ENCODE results near the gene TTC4.

TTC4 gene

GRCh38 chr1:54721719-54722118 is 6.1 kb downstream of the TTC4 start:
- peaks cover 11% of the 10 kb centered on the region; the same call in 1 of the 2 replicates for H3K36me3 ChIP-seq (ENCODE audit: control insufficient read depth, insufficient read depth, low read length)
- no peak for DNase-seq (ENCODE audit: low read depth, low spot score)
- no peaks in the 10 kb centered on the region for H3K4me1 ChIP-seq (ENCODE audit: control insufficient read depth, insufficient read depth, low read length)
- H3K27me3 ChIP-seq (ENCODE audit: control insufficient read depth, insufficient read depth, low read length), result no peaks in the 10 kb centered on the region
- H3K9me3 ChIP-seq (ENCODE audit: control insufficient read depth, insufficient read depth, low read length), result no peaks in the 10 kb centered on the region
- no peak overlapping the region for H3K27ac ChIP-seq (ENCODE audit: low read length)
- H3K4me3 ChIP-seq (ENCODE audit: low read length), result no peak overlapping the region

GRCh38 chr1:54723985-54724384 is 8.3 kb downstream of the TTC4 start:
- Histone ChIP-seq H3K36me3 (ENCODE audit: control insufficient read depth, insufficient read depth, low read length) (peaks cover 14% of the 10 kb centered on the region; the same call in 1 of the 2 replicates), H3K9me3 (ENCODE audit: control insufficient read depth, insufficient read depth, low read length) (no peaks in the 10 kb centered on the region), H3K27me3 (ENCODE audit: control insufficient read depth, insufficient read depth, low read length) (no peaks in the 10 kb centered on the region), H3K27ac (ENCODE audit: low read length) (no peak overlapping the region), H3K4me1 (ENCODE audit: control insufficient read depth, insufficient read depth, low read length) (no peaks in the 10 kb centered on the region), H3K4me3 (ENCODE audit: low read length) (no peak overlapping the region)
- DNase-seq (ENCODE audit: low read depth, low spot score), result no peak

- no peaks in the 10 kb centered on the region for H3K4me1 ChIP-seq (ENCODE audit: control insufficient read depth, insufficient read depth, low read length)
- no peak overlapping the region for H3K4me3 ChIP-seq (ENCODE audit: low read length)
- H3K9me3 ChIP-seq (ENCODE audit: control insufficient read depth, insufficient read depth, low read length), result no peaks in the 10 kb centered on the region
- H3K27me3 ChIP-seq (ENCODE audit: control insufficient read depth, insufficient read depth, low read length), result no peaks in the 10 kb centered on the region
- WGBS (ENCODE audit: insufficient coverage, insufficient read length), result no CpG with 5 or more reads among the region's 1 CpG
- H3K36me3 ChIP-seq (ENCODE audit: control insufficient read depth, insufficient read depth, low read length), result peaks cover 14% of the 10 kb centered on the region; the same call in 1 of the 2 replicates
- DNase-seq (ENCODE audit: low read depth, low spot score), result no peak
- no peak overlapping the region for H3K27ac ChIP-seq (ENCODE audit: low read length)
Measured at GRCh38 chr1:54724771-54725170, 9.1 kb downstream of the TTC4 start.

GRCh38 chr1:54728027-54728426 is 12.4 kb downstream of the TTC4 start:
- DNase-seq (ENCODE audit: low read depth, low spot score), result no peak
- Histone ChIP-seq H3K27me3 (ENCODE audit: control insufficient read depth, insufficient read depth, low read length) (no peaks in the 10 kb centered on the region), H3K4me3 (ENCODE audit: low read length) (no peak overlapping the region), H3K27ac (ENCODE audit: low read length) (no peak overlapping the region), H3K9me3 (ENCODE audit: control insufficient read depth, insufficient read depth, low read length) (no peaks in the 10 kb centered on the region), H3K4me1 (ENCODE audit: control insufficient read depth, insufficient read depth, low read length) (no peaks in the 10 kb centered on the region), H3K36me3 (ENCODE audit: control insufficient read depth, insufficient read depth, low read length) (peaks cover 15% of the 10 kb centered on the region; the same call in 1 of the 2 replicates)
- no CpG with 5 or more reads among the region's 3 CpGs for WGBS (ENCODE audit: insufficient coverage, insufficient read length)

- peaks cover 12% of the 10 kb centered on the region; the same call in 1 of the 2 replicates for H3K36me3 ChIP-seq (ENCODE audit: control insufficient read depth, insufficient read depth, low read length)
- no peak for DNase-seq (ENCODE audit: low read depth, low spot score)
- WGBS (ENCODE audit: insufficient coverage, insufficient read length), result no CpG with 5 or more reads among the region's 5 CpGs
- no peak overlapping the region for H3K27ac ChIP-seq (ENCODE audit: low read length)
- no peak overlapping the region for H3K4me3 ChIP-seq (ENCODE audit: low read length)
- no peaks in the 10 kb centered on the region for H3K4me1 ChIP-seq (ENCODE audit: control insufficient read depth, insufficient read depth, low read length)
- no peaks in the 10 kb centered on the region for H3K9me3 ChIP-seq (ENCODE audit: control insufficient read depth, insufficient read depth, low read length)
- no peaks in the 10 kb centered on the region for H3K27me3 ChIP-seq (ENCODE audit: control insufficient read depth, insufficient read depth, low read length)
Measured at GRCh38 chr1:54736685-54737084, 21.0 kb downstream of the TTC4 start.

- Histone ChIP-seq H3K4me3 (ENCODE audit: low read length) (no peak overlapping the region), H3K4me1 (ENCODE audit: control insufficient read depth, insufficient read depth, low read length) (no peaks in the 10 kb centered on the region), H3K27ac (ENCODE audit: low read length) (no peak overlapping the region), H3K36me3 (ENCODE audit: control insufficient read depth, insufficient read depth, low read length) (peaks cover 18% of the 10 kb centered on the region; the same call in 1 of the 2 replicates), H3K27me3 (ENCODE audit: control insufficient read depth, insufficient read depth, low read length) (no peaks in the 10 kb centered on the region), H3K9me3 (ENCODE audit: control insufficient read depth, insufficient read depth, low read length) (no peaks in the 10 kb centered on the region)
- WGBS (ENCODE audit: insufficient coverage, insufficient read length), result no CpG with 5 or more reads among the region's 6 CpGs
- no peak for DNase-seq (ENCODE audit: low read depth, low spot score)
Measured at GRCh38 chr1:54738244-54738643, 22.6 kb downstream of the TTC4 start.

- H3K9me3 ChIP-seq (ENCODE audit: control insufficient read depth, insufficient read depth, low read length), result no peaks in the 10 kb centered on the region
- no peaks in the 10 kb centered on the region for H3K4me1 ChIP-seq (ENCODE audit: control insufficient read depth, insufficient read depth, low read length)
- no peak overlapping the region for H3K27ac ChIP-seq (ENCODE audit: low read length)
- H3K27me3 ChIP-seq (ENCODE audit: control insufficient read depth, insufficient read depth, low read length), result no peaks in the 10 kb centered on the region
- no peak for DNase-seq (ENCODE audit: low read depth, low spot score)
- WGBS (ENCODE audit: insufficient coverage, insufficient read length), result no CpG with 5 or more reads among the region's 4 CpGs
- H3K4me3 ChIP-seq (ENCODE audit: low read length), result no peak overlapping the region
- H3K36me3 ChIP-seq (ENCODE audit: control insufficient read depth, insufficient read depth, low read length), result peaks cover 18% of the 10 kb centered on the region; the same call in 1 of the 2 replicates
Measured at GRCh38 chr1:54741531-54741930, 25.9 kb downstream of the TTC4 start.

GRCh38 chr1:54742282-54742681 is 26.6 kb downstream of the TTC4 start:
- peaks cover 15% of the 10 kb centered on the region; the same call in 1 of the 2 replicates for H3K36me3 ChIP-seq (ENCODE audit: control insufficient read depth, insufficient read depth, low read length)
- no peak for DNase-seq (ENCODE audit: low read depth, low spot score)
- no peaks in the 10 kb centered on the region for H3K27me3 ChIP-seq (ENCODE audit: control insufficient read depth, insufficient read depth, low read length)
- no peaks in the 10 kb centered on the region for H3K4me1 ChIP-seq (ENCODE audit: control insufficient read depth, insufficient read depth, low read length)
- H3K4me3 ChIP-seq (ENCODE audit: low read length), result no peak overlapping the region
- WGBS (ENCODE audit: insufficient coverage, insufficient read length), result no CpG with 5 or more reads among the region's 4 CpGs
- no peaks in the 10 kb centered on the region for H3K9me3 ChIP-seq (ENCODE audit: control insufficient read depth, insufficient read depth, low read length)
- no peak overlapping the region for H3K27ac ChIP-seq (ENCODE audit: low read length)

- Histone ChIP-seq H3K9me3 (ENCODE audit: control insufficient read depth, insufficient read depth, low read length) (no peaks in the 10 kb centered on the region), H3K4me1 (ENCODE audit: control insufficient read depth, insufficient read depth, low read length) (no peaks in the 10 kb centered on the region), H3K36me3 (ENCODE audit: control insufficient read depth, insufficient read depth, low read length) (peaks cover 12% of the 10 kb centered on the region; the same call in 1 of the 2 replicates), H3K27ac (ENCODE audit: low read length) (no peak overlapping the region), H3K27me3 (ENCODE audit: control insufficient read depth, insufficient read depth, low read length) (no peaks in the 10 kb centered on the region), H3K4me3 (ENCODE audit: low read length) (no peak overlapping the region)
- DNase-seq (ENCODE audit: low read depth, low spot score), result no peak
- no CpG with 5 or more reads among the region's 12 CpGs for WGBS (ENCODE audit: insufficient coverage, insufficient read length)
Measured at GRCh38 chr1:54743416-54744226, 28.0 kb downstream of the TTC4 start.

- H3K4me1 ChIP-seq (ENCODE audit: control insufficient read depth, insufficient read depth, low read length), result no peaks in the 10 kb centered on the region
- H3K9me3 ChIP-seq (ENCODE audit: control insufficient read depth, insufficient read depth, low read length), result no peaks in the 10 kb centered on the region
- DNase-seq (ENCODE audit: low read depth, low spot score), result no peak
- H3K36me3 ChIP-seq (ENCODE audit: control insufficient read depth, insufficient read depth, low read length), result peaks cover 10% of the 10 kb centered on the region; the same call in 1 of the 2 replicates
- no peak overlapping the region for H3K4me3 ChIP-seq (ENCODE audit: low read length)
- no peak overlapping the region for H3K27ac ChIP-seq (ENCODE audit: low read length)
- WGBS (ENCODE audit: insufficient coverage, insufficient read length), result no CpG with 5 or more reads among the region's 3 CpGs
- H3K27me3 ChIP-seq (ENCODE audit: control insufficient read depth, insufficient read depth, low read length), result no peaks in the 10 kb centered on the region
Measured at GRCh38 chr1:54744696-54745095, 29.0 kb downstream of the TTC4 start.

- H3K36me3 ChIP-seq (ENCODE audit: control insufficient read depth, insufficient read depth, low read length), result peaks cover 10% of the 10 kb centered on the region; the same call in 1 of the 2 replicates
- no CpG with 5 or more reads among the region's 6 CpGs for WGBS (ENCODE audit: insufficient coverage, insufficient read length)
- H3K4me3 ChIP-seq (ENCODE audit: low read length), result no peak overlapping the region
- H3K27ac ChIP-seq (ENCODE audit: low read length), result no peak overlapping the region
- no peaks in the 10 kb centered on the region for H3K4me1 ChIP-seq (ENCODE audit: control insufficient read depth, insufficient read depth, low read length)
- no peaks in the 10 kb centered on the region for H3K9me3 ChIP-seq (ENCODE audit: control insufficient read depth, insufficient read depth, low read length)
- no peaks in the 10 kb centered on the region for H3K27me3 ChIP-seq (ENCODE audit: control insufficient read depth, insufficient read depth, low read length)
- DNase-seq (ENCODE audit: low read depth, low spot score), result no peak
Measured at GRCh38 chr1:54745274-54745673, 29.6 kb downstream of the TTC4 start.

Measured in iPS DF 6.9 (cell line).